Trophoblast cell (in vitro differentiated cells and primary cell): ENCODE results near the gene RTN4R.

Experiments used
- DNase-seq, 2 donors: peaks; one replicate each; pipeline ENCODE4 v3.0.0-alpha.2; 2016
- H2AFZ ChIP-seq: 2 replicates; pipeline ENCODE4 v1.6.1; 2013; ENCODE audit warnings: low read length, moderate library complexity, mild to moderate bottlenecking; ENCODE audit not compliant: insufficient read depth, poor library complexity
- H2AK5ac ChIP-seq: 2 replicates; pipeline ENCODE4 v1.6.1; 2013; ENCODE audit warnings: mild to moderate bottlenecking, low read length
- H2BK120ac ChIP-seq: 2 replicates; pipeline ENCODE4 v1.6.1; 2013; ENCODE audit warnings: low read length, mild to moderate bottlenecking, moderate library complexity; ENCODE audit not compliant: insufficient read depth, poor library complexity
- H2BK12ac ChIP-seq: 2 replicates; pipeline ENCODE4 v1.6.1; 2013; ENCODE audit warnings: mild to moderate bottlenecking, low read length, moderate library complexity
- H2BK5ac ChIP-seq: 2 replicates; pipeline ENCODE4 v1.6.1; 2013; ENCODE audit warnings: low read length, low read depth, moderate library complexity, mild to moderate bottlenecking; ENCODE audit not compliant: poor library complexity
- H3K14ac ChIP-seq: 2 replicates; pipeline ENCODE4 v1.6.1; 2013; ENCODE audit warnings: mild to moderate bottlenecking, low read length
- H3K18ac ChIP-seq: 2 replicates; pipeline ENCODE4 v1.6.1; 2013; ENCODE audit warnings: mild to moderate bottlenecking, low read length
- H3K23ac ChIP-seq: 2 replicates; pipeline ENCODE4 v1.6.1; 2013; ENCODE audit warnings: low read length
- H3K27ac ChIP-seq: 2 replicates; pipeline ENCODE4 v1.5.1; 2013; ENCODE audit warnings: low read depth, mild to moderate bottlenecking, inconsistent platforms, low read length, moderate library complexity
- H3K27me3 ChIP-seq: 2 replicates; pipeline ENCODE4 v1.6.1; 2013; ENCODE audit warnings: inconsistent platforms, mild to moderate bottlenecking, low read length, moderate library complexity; ENCODE audit not compliant: insufficient read depth
- H3K36me3 ChIP-seq, 2 experiments: 1 replicate in 1 of 2; 2 replicates in 1 of 2; pipeline ENCODE4 v1.6.1; 2013; ENCODE audit warnings: low read length in 2 of 2, mild to moderate bottlenecking in 2 of 2, moderate library complexity in 1 of 2; ENCODE audit not compliant: insufficient read depth in 2 of 2, control insufficient read depth in 1 of 2
- H3K4ac ChIP-seq: 2 replicates; pipeline ENCODE4 v1.6.1; 2013; ENCODE audit warnings: low read depth, mild to moderate bottlenecking, low read length, moderate library complexity
- H3K4me1 ChIP-seq, 2 experiments: 1 replicate in 1 of 2; 2 replicates in 1 of 2; pipeline ENCODE4 v1.6.1; 2013; ENCODE audit warnings: low read length in 2 of 2, mild to moderate bottlenecking in 2 of 2, moderate library complexity in 1 of 2; ENCODE audit not compliant: insufficient read depth in 2 of 2, control insufficient read depth in 1 of 2
- H3K4me2 ChIP-seq: 2 replicates; pipeline ENCODE4 v1.6.1; 2013; ENCODE audit warnings: inconsistent platforms, mild to moderate bottlenecking, low read length, moderate library complexity
- H3K4me3 ChIP-seq: 2 replicates; pipeline ENCODE4 v1.5.1; 2013; ENCODE audit warnings: mild to moderate bottlenecking, low read depth, low read length, inconsistent platforms
- H3K79me1 ChIP-seq: one replicate; pipeline ENCODE4 v1.6.1; 2013; ENCODE audit warnings: low read length
- H3K79me2 ChIP-seq: 2 replicates; pipeline ENCODE4 v1.6.1; 2013; ENCODE audit warnings: low read length, mild to moderate bottlenecking; ENCODE audit not compliant: control insufficient read depth, insufficient read depth, poor library complexity
- H3K9ac ChIP-seq: 2 replicates; pipeline ENCODE4 v1.6.1; 2013; ENCODE audit warnings: mild to moderate bottlenecking, low read length
- H3K9me3 ChIP-seq: 2 replicates; pipeline ENCODE4 v1.6.1; 2013; ENCODE audit warnings: low read depth, mild to moderate bottlenecking, control low read depth, inconsistent platforms, low read length; ENCODE audit not compliant: insufficient read depth
- H4K12ac ChIP-seq: 2 replicates; pipeline ENCODE4 v1.6.1; 2013; ENCODE audit warnings: low read depth, mild to moderate bottlenecking, low read length, moderate library complexity
- H4K8ac ChIP-seq: 2 replicates; pipeline ENCODE4 v1.6.1; 2013; ENCODE audit warnings: low read depth, mild to moderate bottlenecking, low read length, moderate library complexity
- H4K91ac ChIP-seq: one replicate; pipeline ENCODE4 v1.6.1; 2013; ENCODE audit warnings: low read depth, mild to moderate bottlenecking, low read length, moderate library complexity
- WGBS: extraction: QIAGEN DNeasy Blood & Tissue Kit; methylation state at CpG from one replicate; pipeline ENCODE4 v1.1.7; 2013; ENCODE audit warnings: missing lambda C conversion rate; ENCODE audit not compliant: insufficient read length, insufficient coverage; ENCODE audit errors: extremely low coverage; 5-methylcytosine and 5-hydroxymethylcytosine counted together

The RTN4R gene

GRCh38 chr22:20249797-20250354 is 18.2 kb downstream of the RTN4R start:
- no peak overlapping the region for H2BK120ac ChIP-seq
- no peak overlapping the region for H3K4me3 ChIP-seq
- H2BK12ac ChIP-seq = no peak overlapping the region
- no peak overlapping the region for H4K91ac ChIP-seq
- no peak overlapping the region for H2AFZ ChIP-seq
- H3K23ac ChIP-seq = no peak overlapping the region
- no peak overlapping the region for H2BK5ac ChIP-seq
- no peak overlapping the region for H4K8ac ChIP-seq
- no peak overlapping the region for H4K12ac ChIP-seq
- H3K36me3 ChIP-seq = no peaks in the 10 kb centered on the region
- no peak overlapping the region for H3K18ac ChIP-seq
- no peak overlapping the region for H2AK5ac ChIP-seq
- H3K27me3 ChIP-seq = no peaks in the 10 kb centered on the region
- no peaks in the 10 kb centered on the region for H3K79me1 ChIP-seq
- H3K27ac ChIP-seq = no peak overlapping the region
- no peak overlapping the region for H3K14ac ChIP-seq
- H3K4me1 ChIP-seq = no peaks in the 10 kb centered on the region
- H3K9me3 ChIP-seq = peaks cover 2% of the 10 kb centered on the region
- no CpG with 5 or more reads among the region's 11 CpGs for WGBS
- H3K4me2 ChIP-seq = no peak overlapping the region
- H3K4ac ChIP-seq = no peak overlapping the region
- no peak for DNase-seq
- H3K9ac ChIP-seq = no peak overlapping the region
- no peaks in the 10 kb centered on the region for H3K79me2 ChIP-seq

- H3K18ac ChIP-seq = no peak overlapping the region
- no peak overlapping the region for H3K4me3 ChIP-seq
- no peak overlapping the region for H4K91ac ChIP-seq
- H2AK5ac ChIP-seq = no peak overlapping the region
- H3K4ac ChIP-seq = no peak overlapping the region
- H2BK120ac ChIP-seq = no peak overlapping the region
- H2BK12ac ChIP-seq = no peak overlapping the region
- no peaks in the 10 kb centered on the region for H3K79me2 ChIP-seq
- H2AFZ ChIP-seq = no peak overlapping the region
- no peak overlapping the region for H2BK5ac ChIP-seq
- H3K4me2 ChIP-seq = no peak overlapping the region
- no peaks in the 10 kb centered on the region for H3K79me1 ChIP-seq
- H3K36me3 ChIP-seq = no peaks in the 10 kb centered on the region
- no peak overlapping the region for H3K23ac ChIP-seq
- peaks cover 2% of the 10 kb centered on the region for H3K9me3 ChIP-seq
- H3K9ac ChIP-seq = no peak overlapping the region
- no peaks in the 10 kb centered on the region for H3K27me3 ChIP-seq
- peaks cover 2 to 4% of the 10 kb centered on the region in 2 experiments for H3K4me1 ChIP-seq
- H3K14ac ChIP-seq = no peak overlapping the region
- no peak overlapping the region for H3K27ac ChIP-seq
- no peak overlapping the region for H4K12ac ChIP-seq
- no CpG with 5 or more reads among the region's 12 CpGs for WGBS
- no peak for DNase-seq
- H4K8ac ChIP-seq = no peak overlapping the region
Observed at GRCh38 chr22:20248461-20248978, 19.6 kb downstream of the RTN4R start.

GRCh38 chr22:20247608-20248171 is 20.4 kb downstream of the RTN4R start:
- H3K9ac ChIP-seq = no peak overlapping the region
- no peak overlapping the region for H2AFZ ChIP-seq

GRCh38 chr22:20247010-20247505 is 21.1 kb downstream of the RTN4R start:
- no peak overlapping the region for H2BK120ac ChIP-seq

More at GRCh38 chr22:20247608-20248171, 20.4 kb downstream of the RTN4R start:
- H3K4me3 ChIP-seq = no peak overlapping the region
- H3K23ac ChIP-seq = no peak overlapping the region
- no peak overlapping the region for H3K18ac ChIP-seq
- no peaks in the 10 kb centered on the region for H3K27me3 ChIP-seq
- no peak overlapping the region for H4K8ac ChIP-seq
- no peak overlapping the region for H4K91ac ChIP-seq
- H2BK5ac ChIP-seq = no peak overlapping the region
- peaks cover 5% of the 10 kb centered on the region in 2 experiments for H3K4me1 ChIP-seq
- no peak overlapping the region for H2BK12ac ChIP-seq
- no peak overlapping the region for H3K14ac ChIP-seq
- no peak for DNase-seq
- H2AK5ac ChIP-seq = no peak overlapping the region
- H3K9me3 ChIP-seq = no peaks in the 10 kb centered on the region
- H3K4ac ChIP-seq = no peak overlapping the region
- no peak overlapping the region for H3K27ac ChIP-seq
- H3K79me1 ChIP-seq = no peaks in the 10 kb centered on the region
- H3K79me2 ChIP-seq = no peaks in the 10 kb centered on the region
- no peak overlapping the region for H2BK120ac ChIP-seq
- H3K4me2 ChIP-seq = no peak overlapping the region
- no peaks in the 10 kb centered on the region for H3K36me3 ChIP-seq
- no peak overlapping the region for H4K12ac ChIP-seq
- WGBS = no CpG with 5 or more reads among the region's 6 CpGs

More at GRCh38 chr22:20247010-20247505, 21.1 kb downstream of the RTN4R start:
- H3K14ac ChIP-seq = no peak overlapping the region
- no peaks in the 10 kb centered on the region for H3K79me1 ChIP-seq
- peaks cover 0 to 5% of the 10 kb centered on the region in 2 experiments for H3K36me3 ChIP-seq
- no peak overlapping the region for H3K27ac ChIP-seq
- no peak overlapping the region for H3K23ac ChIP-seq
- H4K8ac ChIP-seq = no peak overlapping the region
- peaks cover 5% of the 10 kb centered on the region in 2 experiments for H3K4me1 ChIP-seq
- no peak overlapping the region for H3K4me2 ChIP-seq
- H3K27me3 ChIP-seq = no peaks in the 10 kb centered on the region
- no peaks in the 10 kb centered on the region for H3K79me2 ChIP-seq
- H2AFZ ChIP-seq = no peak overlapping the region
- no peak overlapping the region for H2BK12ac ChIP-seq
- DNase-seq = no peak
- WGBS = no CpG with 5 or more reads among the region's 16 CpGs
- no peak overlapping the region for H2BK5ac ChIP-seq
- no peaks in the 10 kb centered on the region for H3K9me3 ChIP-seq
- H3K18ac ChIP-seq = no peak overlapping the region
- H3K4ac ChIP-seq = no peak overlapping the region
- H2AK5ac ChIP-seq = no peak overlapping the region
- no peak overlapping the region for H3K4me3 ChIP-seq
- no peak overlapping the region for H3K9ac ChIP-seq
- H4K91ac ChIP-seq = no peak overlapping the region
- H4K12ac ChIP-seq = no peak overlapping the region
